Neural cell (in vitro differentiated cells): Measurements from ENCODE around the gene P2RX2. TPM values are rescaled to one million over a fixed set of nuclear protein-coding genes. Genes with fewer than 3 reads are reported as not detected.

Experiments
- H2AFZ ChIP-seq: fragments of 200-600, 300-800 bp; sonication (generic), shearing (Covaris generic); 2 replicates; pipeline ENCODE4 v1.6.0; 2014; ENCODE audit warnings: low read depth, mild to moderate bottlenecking, antibody characterized with exemption, low read length, moderate library complexity
- H3F3A ChIP-seq: fragments of 200-600 bp; shearing (Covaris generic); 2 replicates; pipeline ENCODE4 v1.6.1; 2016; ENCODE audit warnings: mild to moderate bottlenecking, moderate library complexity, mixed read lengths, antibody characterized with exemption, low read length; ENCODE audit not compliant: insufficient read depth, poor library complexity, severe bottlenecking
- H3K27ac ChIP-seq: fragments of 200-600, 300-800 bp; sonication (generic), shearing (Covaris generic); 2 replicates; pipeline ENCODE4 v1.5.1; 2014; ENCODE audit warnings: mild to moderate bottlenecking, low read length, moderate library complexity
- H3K27me3 ChIP-seq: fragments of 300-800, 200-600 bp; sonication (generic), shearing (Covaris generic); 2 replicates; pipeline ENCODE4 v1.6.0; 2014; ENCODE audit warnings: mild to moderate bottlenecking, low read depth, low read length, moderate library complexity; ENCODE audit not compliant: insufficient read depth
- H3K36me3 ChIP-seq: fragments of 300-800, 200-600 bp; sonication (generic), shearing (Covaris generic); 2 replicates; pipeline ENCODE4 v1.5.1; 2014; ENCODE audit warnings: mild to moderate bottlenecking, antibody characterized with exemption, low read length, moderate library complexity; ENCODE audit not compliant: insufficient read depth
- H3K4me2 ChIP-seq: fragments of 300-800, 200-600 bp; sonication (generic), shearing (Covaris generic); 2 replicates; pipeline ENCODE4 v1.6.0; 2014; ENCODE audit warnings: mild to moderate bottlenecking, low read length
- H3K4me3 ChIP-seq: fragments of 300-800, 200-600 bp; sonication (generic), shearing (Covaris generic); 2 replicates; pipeline ENCODE4 v1.5.1; 2014; ENCODE audit warnings: mild to moderate bottlenecking, low read length, moderate library complexity
- H3K79me2 ChIP-seq: fragments of 200-600 bp; shearing (Covaris generic); replicated peaks from 2 replicates; pipeline ENCODE4 v1.6.0; 2014; ENCODE audit warnings: mild to moderate bottlenecking, low read length, moderate library complexity; ENCODE audit not compliant: insufficient read depth
- H3K9ac ChIP-seq: fragments of 300-800, 200-600 bp; sonication (generic), shearing (Covaris generic); 2 replicates; pipeline ENCODE4 v1.6.1; 2016; ENCODE audit warnings: mild to moderate bottlenecking, low read length, mixed read lengths
- H3K9me2 ChIP-seq: fragments of 200-600 bp; shearing (Covaris generic); 2 replicates; pipeline ENCODE4 v1.6.1; 2016; ENCODE audit warnings: mild to moderate bottlenecking, low read length, mixed read lengths; ENCODE audit not compliant: insufficient read depth
- H3K9me3 ChIP-seq: fragments of 200-600, 300-800 bp; sonication (generic), shearing (Covaris generic); 2 replicates; pipeline ENCODE4 v1.6.1; 2016; ENCODE audit warnings: mild to moderate bottlenecking, mixed run types, low read length, moderate library complexity, mixed read lengths
- H4K20me1 ChIP-seq: fragments of 200-600 bp; shearing (Covaris generic); 2 replicates; pipeline ENCODE4 v1.6.1; 2016; ENCODE audit warnings: mild to moderate bottlenecking, mixed run types; ENCODE audit not compliant: insufficient read depth
- CTCF ChIP-seq: fragments of 450-650 bp; IDR thresholded peaks from 2 replicates; pipeline ENCODE4 v1.5.1; 2014; ENCODE audit warnings: antibody characterized with exemption, mild to moderate bottlenecking, moderate library complexity; ENCODE audit not compliant: poor library complexity, severe bottlenecking
- EP300 ChIP-seq: fragments of 450-650 bp; conservative IDR thresholded peaks from 2 replicates; pipeline ENCODE4 v1.6.1; 2014; ENCODE audit warnings: antibody characterized with exemption, mild to moderate bottlenecking, moderate library complexity; ENCODE audit not compliant: poor library complexity, severe bottlenecking
- EZH2 ChIP-seq: fragments of 200-600, 300-800 bp; shearing (Covaris generic), sonication (generic); IDR thresholded peaks from 2 replicates; pipeline ENCODE4 v1.6.1; 2014; ENCODE audit warnings: antibody characterized with exemption, low read length, borderline replicate concordance, mild to moderate bottlenecking; ENCODE audit not compliant: insufficient read depth, poor library complexity, severe bottlenecking
- MXI1 ChIP-seq: fragments of 450-650 bp; conservative IDR thresholded peaks from 2 replicates; pipeline ENCODE4 v1.6.1; 2014; ENCODE audit warnings: antibody characterized with exemption, mild to moderate bottlenecking; ENCODE audit not compliant: poor library complexity, severe bottlenecking
- POLR2AphosphoS5 ChIP-seq: IDR thresholded peaks from 2 replicates; pipeline ENCODE4 v1.6.1; 2012
- RAD21 ChIP-seq: fragments of 450-650 bp; conservative IDR thresholded peaks from 2 replicates; pipeline ENCODE4 v1.6.1; 2014; ENCODE audit warnings: antibody characterized with exemption, mild to moderate bottlenecking, moderate library complexity
- REST ChIP-seq: IDR thresholded peaks from 2 replicates; pipeline ENCODE4 v1.6.1; 2012; ENCODE audit warnings: borderline replicate concordance
- SMC3 ChIP-seq: fragments of 450-650 bp; conservative IDR thresholded peaks from 2 replicates; pipeline ENCODE4 v1.6.1; 2014; ENCODE audit warnings: antibody characterized with exemption, mild to moderate bottlenecking, moderate library complexity; ENCODE audit not compliant: poor library complexity
- TAF1 ChIP-seq: IDR thresholded peaks from 2 replicates; pipeline ENCODE4 v1.6.1; 2012; ENCODE audit warnings: low read depth
- polyA plus RNA-seq: library from polyadenylated mRNA; depleted of rRNA; stranded (reverse); fragments of >200 nt; gene quantifications from 2 replicates; pipeline ENCODE4 v1.2.3, GENCODE V29; 2014

P2RX2 gene
- polyA plus RNA-seq, 1 donor from 2014 or later, result not detected

GRCh38 chr12:132664206-132665148, 45.9 kb downstream of the P2RX2 start:
- no peaks in the 10 kb centered on the region for H4K20me1 ChIP-seq

GRCh38 chr12:132665149-132665491, 46.5 kb downstream of the P2RX2 start:
- H3K27ac ChIP-seq, result no peak overlapping the region
- no peaks in the 10 kb centered on the region for H3K79me2 ChIP-seq
- no peaks in the 10 kb centered on the region for H3K9me2 ChIP-seq
- no peak overlapping the region for H3K9ac ChIP-seq
- H4K20me1 ChIP-seq, result no peaks in the 10 kb centered on the region
- no peaks in the 10 kb centered on the region for H3K36me3 ChIP-seq
- no peaks in the 10 kb centered on the region for H3F3A ChIP-seq
- no peak overlapping the region for H3K4me3 ChIP-seq
- no peaks in the 10 kb centered on the region for H3K27me3 ChIP-seq
- H2AFZ ChIP-seq, result no peak overlapping the region
- no peaks in the 10 kb centered on the region for H3K9me3 ChIP-seq
- no peak overlapping the region for H3K4me2 ChIP-seq
- TF ChIP-seq MXI1, result no peak
- no peak for TF ChIP-seq CTCF
- no peak for TF ChIP-seq EP300
- no peak for TF ChIP-seq POLR2AphosphoS5
- no peak for TF ChIP-seq SMC3
- no peak for TF ChIP-seq EZH2
- no peak for TF ChIP-seq TAF1

More at GRCh38 chr12:132664206-132665148, 45.9 kb downstream of the P2RX2 start:
- Histone ChIP-seq H3K9me2 (no peaks in the 10 kb centered on the region), H3K27ac (no peak overlapping the region), H3K9me3 (no peaks in the 10 kb centered on the region), H3K4me2 (no peak overlapping the region), H3F3A (no peaks in the 10 kb centered on the region), H3K36me3 (no peaks in the 10 kb centered on the region), H3K27me3 (no peaks in the 10 kb centered on the region), H3K9ac (no peak overlapping the region), H3K4me3 (no peak overlapping the region), H3K79me2 (no peaks in the 10 kb centered on the region), H2AFZ (no peak overlapping the region)
- TF ChIP-seq CTCF (no peak), POLR2AphosphoS5 (no peak), EZH2 (no peak), RAD21 (no peak), EP300 (no peak), REST (no peak), SMC3 (no peak), MXI1 (no peak)
